ENCODE measurements around the gene AADACL3. TPM values are rescaled to one million over a fixed set of nuclear protein-coding genes. Genes with fewer than 3 reads are reported as not detected.

The AADACL3 gene
- total RNA-seq, 3 donors from 2014 or later: under 0.01 TPM; not detected in 2

DNA sequence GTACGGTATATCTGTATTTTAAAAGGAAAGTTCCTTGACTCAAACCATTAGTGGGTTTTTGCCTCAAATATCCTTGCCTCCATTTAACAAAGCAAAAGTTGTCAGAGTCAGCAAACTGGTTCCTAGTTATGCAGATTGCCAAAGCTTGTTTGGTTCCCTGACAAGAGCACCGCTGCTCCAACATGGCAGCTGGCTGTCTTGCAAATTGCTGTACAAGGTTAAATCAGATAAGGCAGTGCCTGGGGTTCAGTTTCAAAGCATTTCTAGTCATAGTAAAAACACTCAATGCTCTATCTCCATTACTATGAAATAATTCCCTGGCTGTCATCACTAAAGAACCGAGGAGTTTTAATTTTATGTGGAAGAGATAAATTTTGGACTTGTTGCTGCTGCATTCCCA lies 18.7 kb downstream of the AADACL3 start:
- Histone ChIP-seq H3K9me3 (peaks cover 3 to 21% of the 10 kb centered on the region in 2 donors), H3K27me3 (no peaks in the 10 kb centered on the region), H3K4me3 (no peak overlapping the region), H3K4me1 (no peaks in the 10 kb centered on the region), H3K36me3 (no peaks in the 10 kb centered on the region), H3K27ac (no peak overlapping the region)
- TF ChIP-seq POLR2AphosphoS5 (IDR thresholded peaks at IDR 0.05): no peak
- intact Hi-C loops (cut with DNase I; ENCODE audit: low total_unique reads): no loop called here
- DNase-seq (ENCODE audit: low spot score in 2 of 2): no peak

DNA sequence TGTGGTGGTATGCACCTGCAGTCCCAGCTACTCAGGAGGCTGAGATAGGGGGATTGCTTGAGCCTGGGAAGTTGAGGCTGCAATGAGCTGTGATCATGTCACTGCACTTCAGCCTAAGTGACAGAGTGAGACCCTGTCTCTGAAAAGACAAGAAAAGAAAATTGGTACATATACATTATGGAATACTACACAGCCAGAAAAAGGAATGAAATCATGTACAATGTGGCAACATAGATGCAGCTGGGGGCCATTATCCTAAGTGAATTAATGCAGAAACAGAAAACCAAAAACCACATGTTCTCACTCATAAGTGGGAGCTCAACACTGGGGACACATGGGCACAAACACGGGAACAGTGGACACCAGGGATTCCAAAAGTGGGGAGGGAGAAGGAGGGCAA lies 23.0 kb downstream of the AADACL3 start:
- no peaks in the 10 kb centered on the region for H3K4me1 ChIP-seq
- no peak for DNase-seq (ENCODE audit: low spot score in 2 of 2)
- H3K9me3 ChIP-seq: no peaks in the 10 kb centered on the region
- TF ChIP-seq POLR2A (IDR thresholded peaks at IDR 0.05) (no peak), POLR2AphosphoS5 (IDR thresholded peaks at IDR 0.05) (no peak), CTCF (IDR thresholded peaks at IDR 0.05) (no peak)
- no peak overlapping the region for H3K4me3 ChIP-seq
- no peaks in the 10 kb centered on the region for H3K36me3 ChIP-seq
- no peak overlapping the region for H3K27ac ChIP-seq
- H3K27me3 ChIP-seq: no peaks in the 10 kb centered on the region
- intact Hi-C loops (cut with DNase I; ENCODE audit: low total_unique reads): no loop called here

- Histone ChIP-seq H3K36me3 (no peaks in the 10 kb centered on the region), H3K9me3 (no peaks in the 10 kb centered on the region), H3K27ac (no peak overlapping the region), H3K4me1 (no peaks in the 10 kb centered on the region), H3K4me3 (no peak overlapping the region), H3K27me3 (no peaks in the 10 kb centered on the region)
- DNase-seq (ENCODE audit: low spot score in 2 of 2): no peak
- TF ChIP-seq POLR2AphosphoS5 (IDR thresholded peaks at IDR 0.05) (no peak), CTCF (IDR thresholded peaks at IDR 0.05) (no peak), POLR2A (IDR thresholded peaks at IDR 0.05) (no peak)
- intact Hi-C loops (cut with DNase I; ENCODE audit: low total_unique reads): no loop called here
These were observed 23.7 kb downstream of the AADACL3 start for GRCh38 chr1:12739613-12740012.

DNA sequence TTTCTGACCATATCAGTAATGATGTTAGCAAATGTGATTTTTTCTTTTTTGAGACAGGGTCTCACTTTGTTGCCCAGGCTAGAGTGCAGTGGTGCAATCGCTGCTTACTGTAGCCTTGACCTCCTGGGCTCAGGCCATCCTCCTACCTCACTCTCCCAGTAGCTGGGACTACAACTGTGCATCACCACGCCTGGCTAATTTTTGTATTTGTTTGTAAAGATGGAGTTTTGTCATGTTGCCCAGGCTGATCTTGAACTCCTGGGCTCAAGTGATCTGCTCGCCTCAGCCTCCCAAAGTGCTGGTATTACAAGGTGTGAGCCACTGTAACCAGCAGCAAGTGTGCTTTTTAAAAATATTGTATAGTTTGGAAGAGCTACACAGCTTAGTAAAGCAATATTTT lies 26.0 kb downstream of the AADACL3 start:
- intact Hi-C loops (cut with DNase I; ENCODE audit: low total_unique reads): no loop called here
- DNase-seq (ENCODE audit: low spot score in 2 of 2): no peak
- Histone ChIP-seq H3K4me1 (no peaks in the 10 kb centered on the region), H3K36me3 (no peaks in the 10 kb centered on the region), H3K27ac (no peak overlapping the region), H3K27me3 (no peaks in the 10 kb centered on the region), H3K4me3 (no peak overlapping the region), H3K9me3 (no peaks in the 10 kb centered on the region)
- TF ChIP-seq POLR2A (IDR thresholded peaks at IDR 0.05) (no peak), CTCF (IDR thresholded peaks at IDR 0.05) (no peak), POLR2AphosphoS5 (IDR thresholded peaks at IDR 0.05) (no peak)

- intact Hi-C loops (cut with DNase I; ENCODE audit: low total_unique reads): no loop called here
These were observed 29.4 kb downstream of the AADACL3 start for GRCh38 chr1:12745126-12745991.

More at GRCh38 chr1:12745126-12745991, 29.4 kb downstream of the AADACL3 start:
- TF ChIP-seq POLR2AphosphoS5 (IDR thresholded peaks at IDR 0.05) (no peak), POLR2A (IDR thresholded peaks at IDR 0.05) (no peak), CTCF (IDR thresholded peaks at IDR 0.05) (no peak)
- Histone ChIP-seq H3K27ac (no peak overlapping the region), H3K27me3 (no peaks in the 10 kb centered on the region), H3K4me3 (no peak overlapping the region), H3K9me3 (peaks cover 16 to 29% of the 10 kb centered on the region in 2 donors), H3K4me1 (no peaks in the 10 kb centered on the region), H3K36me3 (no peaks in the 10 kb centered on the region)
- no peak for DNase-seq (ENCODE audit: low spot score in 2 of 2)
